ENCODE measurements around the gene CACFD1.

CACFD1 gene

GRCh38 chr9:133485531-133486260 is 25.9 kb downstream of the CACFD1 start:
- DNase-seq: no peak

- no peak for DNase-seq
These were observed 27.6 kb downstream of the CACFD1 start for GRCh38 chr9:133487331-133487725.

- no peak for DNase-seq
These were observed 29.0 kb downstream of the CACFD1 start for GRCh38 chr9:133488686-133489252.

- DNase-seq: no peak
These were observed 29.7 kb downstream of the CACFD1 start for GRCh38 chr9:133489253-133490190.

- no peak for DNase-seq
These were observed 30.5 kb downstream of the CACFD1 start for GRCh38 chr9:133490201-133490681.

- DNase-seq: no peak
These were observed 31.3 kb downstream of the CACFD1 start for GRCh38 chr9:133490865-133491655.

- DNase-seq: no peak
These were observed 31.8 kb downstream of the CACFD1 start for GRCh38 chr9:133491656-133491925.

- DNase-seq: no peak
These were observed 32.6 kb downstream of the CACFD1 start for GRCh38 chr9:133492061-133493021.

GRCh38 chr9:133493428-133493827 is 33.6 kb downstream of the CACFD1 start:
- DNase-seq: no peak

GRCh38 chr9:133493845-133494540 is 34.2 kb downstream of the CACFD1 start:
- DNase-seq: no peak

- no peak for DNase-seq
These were observed 35.0 kb downstream of the CACFD1 start for GRCh38 chr9:133494636-133495326.

- no peak for DNase-seq
These were observed 35.8 kb downstream of the CACFD1 start for GRCh38 chr9:133495327-133496293.

- DNase-seq: no peak
These were observed 37.4 kb downstream of the CACFD1 start for GRCh38 chr9:133496861-133497842.

- DNase-seq: no peak
These were observed 39.5 kb downstream of the CACFD1 start for GRCh38 chr9:133499132-133499891.

GRCh38 chr9:133499892-133500270 is 40.1 kb downstream of the CACFD1 start:
- no peak for DNase-seq

- no peak for DNase-seq
These were observed 42.3 kb downstream of the CACFD1 start for GRCh38 chr9:133502112-133502511.

GRCh38 chr9:133505186-133505830 is 45.5 kb downstream of the CACFD1 start:
- DNase-seq: no peak
